Effector memory CD4-positive, alpha-beta T cell (primary cell): ENCODE results near the gene BTNL2.

ENCODE experiments used
- DNase-seq, 3 donors: peaks; one replicate each; pipeline ENCODE4 v3.0.0-alpha.2; 2020
- H3K27ac ChIP-seq: 2 replicates; pipeline ENCODE4 v1.7.0; 2013; ENCODE audit warnings: mild to moderate bottlenecking, low read length, moderate library complexity; ENCODE audit not compliant: insufficient read depth, poor library complexity, severe bottlenecking
- H3K27me3 ChIP-seq: replicated peaks from 2 replicates; pipeline ENCODE4 v1.7.0; 2013; ENCODE audit warnings: mild to moderate bottlenecking, low read length; ENCODE audit not compliant: insufficient read depth, control insufficient read depth, poor library complexity, severe bottlenecking
- H3K36me3 ChIP-seq: 2 replicates; pipeline ENCODE4 v1.7.0; 2013; ENCODE audit warnings: mild to moderate bottlenecking, low read length, moderate library complexity; ENCODE audit not compliant: control insufficient read depth, insufficient read depth
- H3K4me1 ChIP-seq: 2 replicates; pipeline ENCODE4 v1.7.0; 2013; ENCODE audit warnings: low read length, mild to moderate bottlenecking; ENCODE audit not compliant: control insufficient read depth, insufficient read depth, poor library complexity, severe bottlenecking
- H3K4me3 ChIP-seq: 2 replicates; pipeline ENCODE4 v1.7.0; 2013; ENCODE audit warnings: low read length, low read depth, mild to moderate bottlenecking; ENCODE audit not compliant: insufficient read depth, poor library complexity, severe bottlenecking
- H3K9me3 ChIP-seq: 2 replicates; pipeline ENCODE4 v1.7.0; 2013; ENCODE audit warnings: mild to moderate bottlenecking, low read length, moderate library complexity; ENCODE audit not compliant: control insufficient read depth

Gene BTNL2

DNA sequence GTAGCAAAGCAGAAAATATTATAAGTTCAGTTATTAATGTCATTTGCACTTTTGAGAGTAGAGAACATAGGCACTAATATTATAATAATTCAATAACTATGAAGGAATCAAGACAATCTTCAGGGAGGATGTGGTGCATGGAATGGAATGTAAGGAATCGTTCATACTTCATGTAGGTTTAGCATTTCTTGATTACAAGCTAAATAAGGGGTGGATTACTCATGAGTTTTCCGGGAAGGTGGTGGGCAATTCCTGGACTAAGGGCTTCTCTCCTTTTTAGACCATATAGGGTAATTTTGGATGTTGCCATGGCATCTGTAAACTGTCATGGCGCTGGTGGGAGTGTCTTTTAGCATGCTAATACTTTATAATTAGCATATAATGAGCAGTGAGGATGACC, 9.1 kb upstream of the BTNL2 start:
- H3K4me3 ChIP-seq: no peak overlapping the region
- peaks cover 2% of the 10 kb centered on the region for H3K27me3 ChIP-seq
- no peaks in the 10 kb centered on the region for H3K36me3 ChIP-seq
- no peak for DNase-seq
- no peaks in the 10 kb centered on the region for H3K9me3 ChIP-seq
- H3K27ac ChIP-seq: no peak overlapping the region
- H3K4me1 ChIP-seq: peaks cover 10% of the 10 kb centered on the region

DNA sequence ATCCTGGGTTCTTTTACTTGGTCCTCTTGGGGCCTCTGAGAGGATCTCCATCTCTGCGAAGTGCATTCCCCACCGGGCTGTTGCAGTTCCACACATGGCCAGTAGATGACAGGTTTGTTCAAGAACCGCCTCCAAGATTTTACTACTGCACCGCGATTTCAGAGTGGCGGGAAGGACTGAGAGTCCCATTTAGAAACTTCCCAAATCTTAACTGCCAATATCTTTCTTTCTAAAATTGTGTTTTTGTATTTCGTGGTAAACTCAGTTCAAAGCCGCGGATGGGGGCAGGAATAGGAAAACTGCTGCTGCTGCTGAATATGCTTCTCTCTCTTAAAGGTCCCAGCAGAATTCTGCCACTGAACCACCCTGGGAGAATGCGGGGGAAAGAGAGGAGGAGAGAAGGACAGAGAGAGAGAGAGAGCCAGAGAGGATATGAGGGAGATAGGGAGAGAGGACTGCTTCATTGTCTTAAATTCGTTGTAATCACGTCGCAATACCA, 8.6 kb upstream of the BTNL2 start:
- Histone ChIP-seq H3K36me3 (no peaks in the 10 kb centered on the region), H3K27ac (no peak overlapping the region), H3K9me3 (no peaks in the 10 kb centered on the region), H3K27me3 (peaks cover 2% of the 10 kb centered on the region), H3K4me3 (no peak overlapping the region), H3K4me1 (peaks cover 10% of the 10 kb centered on the region)
- peak; percentile 54 to 60 (median 54) for DNase-seq

DNA sequence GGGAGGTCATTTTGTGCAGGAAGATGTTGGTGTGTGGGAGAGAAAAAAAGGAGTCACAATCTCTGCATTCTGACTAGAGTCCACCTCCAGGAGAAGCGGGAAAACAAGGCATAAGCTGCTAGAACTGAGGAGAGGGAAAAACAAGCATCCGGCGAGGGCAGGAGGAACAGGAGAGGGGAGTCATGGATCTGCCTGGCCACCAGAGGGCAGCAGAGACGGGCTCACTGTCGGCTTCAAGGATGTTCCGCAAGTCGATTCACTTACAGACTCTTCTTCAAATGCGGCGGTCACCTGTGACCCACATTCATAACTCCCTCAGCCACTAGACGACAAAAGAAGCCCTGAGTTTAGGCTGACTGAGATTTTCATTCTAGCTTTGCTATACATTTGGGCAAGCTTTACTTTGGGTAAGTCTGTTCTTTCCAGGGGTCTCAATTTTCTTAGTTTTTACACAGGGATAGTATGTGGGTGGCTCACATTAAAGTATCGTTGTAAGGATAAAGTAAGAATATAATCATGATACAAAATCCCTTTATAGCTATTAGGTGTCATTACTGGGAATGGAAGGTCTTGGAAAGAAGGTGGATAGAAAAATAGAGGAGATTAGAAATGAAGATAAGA, 6.6 kb upstream of the BTNL2 start:
- Histone ChIP-seq H3K27me3 (no peaks in the 10 kb centered on the region), H3K36me3 (no peaks in the 10 kb centered on the region), H3K27ac (no peak overlapping the region), H3K4me3 (no peak overlapping the region), H3K4me1 (peaks cover 10% of the 10 kb centered on the region), H3K9me3 (no peaks in the 10 kb centered on the region)
- peak; percentile 64 to 74 (median 66) for DNase-seq

DNA sequence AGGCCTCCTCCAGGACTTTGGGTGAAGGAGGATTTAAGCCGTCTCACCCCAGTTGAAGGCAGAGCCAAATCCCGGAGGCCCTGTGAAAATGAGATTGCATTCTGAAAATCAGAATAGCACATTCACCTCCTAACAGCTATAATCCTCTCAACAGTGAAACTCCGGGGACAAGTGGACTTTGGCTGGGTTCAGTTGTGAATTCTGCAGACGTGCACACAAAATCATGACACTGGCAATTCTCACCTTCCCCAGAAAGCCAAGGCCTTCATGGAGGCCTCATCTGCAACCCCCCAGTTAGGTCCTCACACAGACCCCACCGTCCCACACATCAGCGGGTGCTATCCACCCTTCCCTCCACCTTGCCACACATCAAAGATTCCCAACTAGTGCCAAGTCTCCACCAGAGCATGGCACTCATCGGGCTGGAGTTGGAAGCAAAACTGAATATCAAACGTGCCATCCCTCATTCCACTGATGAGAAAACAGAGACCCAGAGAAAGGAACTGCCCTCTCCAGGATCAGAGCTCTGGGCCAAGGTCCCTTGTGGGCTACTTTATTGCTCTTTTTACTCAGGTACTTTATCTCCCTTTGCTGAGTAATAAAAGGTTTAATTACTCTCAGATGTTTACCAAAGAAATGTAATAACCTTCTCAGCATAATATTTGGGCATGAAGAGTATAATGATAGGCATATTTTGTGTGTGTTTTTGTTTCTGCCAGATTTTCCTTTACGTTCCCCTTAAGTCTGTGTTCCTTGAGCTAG, 4.8 kb upstream of the BTNL2 start:
- peaks cover 10% of the 10 kb centered on the region for H3K4me1 ChIP-seq
- H3K9me3 ChIP-seq: no peaks in the 10 kb centered on the region
- no peak overlapping the region for H3K27ac ChIP-seq
- no peak for DNase-seq
- peaks cover 3% of the 10 kb centered on the region for H3K27me3 ChIP-seq
- H3K36me3 ChIP-seq: no peaks in the 10 kb centered on the region
- no peak overlapping the region for H3K4me3 ChIP-seq

DNA sequence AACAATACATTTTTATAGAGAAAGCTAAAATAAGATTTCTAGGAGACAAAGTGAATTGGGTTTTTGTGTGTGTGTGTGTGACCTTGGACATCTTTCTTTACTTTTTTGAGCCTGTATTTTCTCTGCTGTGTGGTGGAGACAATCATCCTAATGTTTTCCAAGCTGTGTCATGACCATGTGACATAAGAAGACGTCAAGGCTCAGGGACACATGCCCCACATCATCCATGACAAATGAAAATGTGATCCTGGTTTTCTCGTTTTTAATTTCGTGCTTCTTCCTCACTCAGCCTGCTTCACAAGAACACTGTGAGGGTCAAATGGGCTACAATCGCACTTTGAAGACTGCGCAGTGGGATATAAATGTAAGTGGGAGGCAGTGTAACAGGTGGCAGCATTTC, 3.9 kb upstream of the BTNL2 start:
- Histone ChIP-seq H3K36me3 (no peaks in the 10 kb centered on the region), H3K9me3 (no peaks in the 10 kb centered on the region), H3K4me3 (no peak overlapping the region), H3K27me3 (peaks cover 3% of the 10 kb centered on the region), H3K4me1 (peaks cover 10% of the 10 kb centered on the region), H3K27ac (no peak overlapping the region)
- no peak for DNase-seq

DNA sequence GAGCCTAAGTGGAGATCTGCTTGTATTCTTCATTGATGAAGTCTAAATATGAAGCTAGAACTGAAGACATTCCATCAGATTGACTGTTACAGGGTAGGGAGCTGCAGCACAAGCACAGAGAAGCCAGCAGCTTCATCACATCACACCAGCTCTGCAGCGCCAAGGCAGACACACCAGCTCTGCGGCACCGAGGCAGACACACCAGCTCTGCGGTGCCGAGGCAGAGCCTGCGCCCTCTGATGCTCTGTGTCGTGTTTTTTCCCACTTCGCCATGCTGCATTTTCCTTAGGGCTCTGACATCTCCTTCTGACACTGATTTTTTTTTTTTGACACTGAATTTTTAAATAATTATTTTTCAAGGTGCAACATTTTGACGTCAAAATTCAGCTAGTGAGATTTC, 784 bp downstream of the BTNL2 start:
- Histone ChIP-seq H3K9me3 (no peaks in the 10 kb centered on the region), H3K36me3 (no peaks in the 10 kb centered on the region), H3K4me3 (no peak overlapping the region), H3K27ac (no peak overlapping the region), H3K27me3 (peaks cover 3% of the 10 kb centered on the region), H3K4me1 (no peaks in the 10 kb centered on the region)
- no peak for DNase-seq

DNA sequence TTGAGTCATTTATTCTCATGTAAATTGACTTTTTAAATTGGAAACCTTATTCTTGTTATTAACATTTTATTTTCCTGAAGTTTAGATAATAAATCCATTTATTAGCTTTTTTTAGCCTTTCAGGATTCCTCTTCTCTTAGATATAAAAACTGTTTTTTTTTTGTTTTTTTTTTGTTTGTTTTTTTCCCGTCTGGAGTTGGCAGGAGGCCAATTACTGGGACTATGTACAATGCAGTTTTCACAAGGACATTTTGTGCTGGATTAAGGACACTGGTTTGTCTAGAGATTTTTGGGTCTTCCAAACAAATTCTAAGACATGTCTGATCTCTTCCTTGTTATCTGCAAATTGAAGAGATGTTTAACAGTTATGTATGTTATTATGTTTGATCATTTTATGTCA, 1.3 kb downstream of the BTNL2 start:
- peaks cover 3% of the 10 kb centered on the region for H3K27me3 ChIP-seq
- no peaks in the 10 kb centered on the region for H3K4me1 ChIP-seq
- H3K36me3 ChIP-seq: no peaks in the 10 kb centered on the region
- DNase-seq: no peak
- H3K27ac ChIP-seq: no peak overlapping the region
- H3K4me3 ChIP-seq: no peak overlapping the region
- no peaks in the 10 kb centered on the region for H3K9me3 ChIP-seq

DNA sequence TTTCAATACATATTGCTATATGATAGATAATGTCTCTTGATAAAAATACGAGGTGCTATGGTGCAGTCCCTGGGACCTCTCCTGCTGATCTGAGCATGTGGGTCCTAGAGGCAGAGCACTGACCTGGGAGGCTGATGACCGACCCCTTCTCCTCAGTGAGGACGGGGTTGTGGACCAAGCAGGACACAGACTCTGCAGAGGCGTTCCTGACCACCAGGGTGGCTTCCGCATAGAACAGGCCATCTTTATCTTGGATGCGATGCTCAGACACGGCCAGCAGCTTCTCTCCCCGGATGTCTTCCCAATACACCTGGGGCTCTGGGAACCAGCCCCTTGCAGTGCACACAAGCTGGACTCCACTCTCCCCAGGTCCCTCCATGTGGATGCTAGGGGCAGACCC, 4.2 kb downstream of the BTNL2 start:
- no peak overlapping the region for H3K4me3 ChIP-seq
- DNase-seq: no peak
- no peaks in the 10 kb centered on the region for H3K36me3 ChIP-seq
- H3K4me1 ChIP-seq: no peaks in the 10 kb centered on the region
- H3K9me3 ChIP-seq: no peaks in the 10 kb centered on the region
- peaks cover 3% of the 10 kb centered on the region for H3K27me3 ChIP-seq
- H3K27ac ChIP-seq: no peak overlapping the region

DNA sequence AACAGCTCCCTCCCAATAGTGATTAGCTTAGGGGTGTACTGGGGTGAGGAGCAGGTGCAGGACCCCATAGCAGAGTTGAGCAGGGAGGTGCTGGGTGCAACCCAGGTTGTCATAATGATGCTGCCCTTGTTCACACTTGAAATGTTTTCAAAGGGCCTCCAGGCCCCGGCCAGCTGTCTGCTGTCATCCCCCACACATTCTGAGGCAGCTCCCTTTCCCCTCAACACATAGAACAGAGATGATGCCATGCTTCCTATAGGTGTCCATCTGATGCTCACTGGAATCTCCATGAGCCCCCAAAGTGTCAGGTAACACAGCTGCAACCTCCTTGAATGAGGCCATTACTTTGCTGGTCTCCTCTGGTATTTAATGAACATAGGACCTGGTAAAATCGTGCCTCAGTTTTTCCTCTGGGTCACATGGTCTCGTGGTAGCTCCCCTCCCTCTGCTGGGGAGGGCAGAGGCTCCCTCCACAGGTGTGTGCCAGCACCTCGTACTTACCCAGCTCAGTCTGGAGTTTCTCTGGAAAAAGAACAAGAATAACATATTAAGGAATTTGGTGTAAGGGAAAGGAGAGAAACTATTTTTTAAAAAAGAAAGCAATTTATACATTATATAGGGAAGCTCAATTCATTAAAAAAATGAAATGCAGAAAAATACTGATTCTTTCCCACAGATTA, 5.6 kb downstream of the BTNL2 start:
- H3K36me3 ChIP-seq: no peaks in the 10 kb centered on the region
- no peak for DNase-seq
- H3K27ac ChIP-seq: no peak overlapping the region
- H3K4me1 ChIP-seq: no peaks in the 10 kb centered on the region
- H3K9me3 ChIP-seq: no peaks in the 10 kb centered on the region
- no peak overlapping the region for H3K4me3 ChIP-seq
- no peaks in the 10 kb centered on the region for H3K27me3 ChIP-seq
